Caco-2 (cell line): ENCODE data around the gene ZNHIT1. TPM values are rescaled to one million over a fixed set of nuclear protein-coding genes. Genes with fewer than 3 reads are reported as not detected.

Source experiments
- BruUV-seq: library from RNA; stranded (reverse); fragments of 400-500 nt; replicated peaks from 2 replicates; lab custom pipeline; 2021; lab: Mats Ljungman, UMichigan
- CTCF ChIA-PET: fragments of 300-600 bp; sonication (Branson Sonifier 250); formaldehyde crosslinking; loops from one replicate; lab custom pipeline; 2022; ENCODE audit warnings: antibody characterized with exemption; lab: Charles Lee
- POLR2A ChIA-PET: fragments of 300-600 bp; sonication (Branson Sonifier 250); formaldehyde crosslinking; loops from one replicate; lab custom pipeline; 2022; ENCODE audit warnings: antibody characterized with exemption; lab: Charles Lee
- DNase-seq, 2 experiments: peaks; one replicate each; pipeline versions ENCODE4 v3.0.0 to v3.0.0-alpha.2; 2020 to 2022
- H3K27me3 ChIP-seq: replicated peaks from 2 replicates; pipeline ENCODE4 v1.6.0; 2011; ENCODE audit warnings: low read length; ENCODE audit not compliant: control insufficient read depth, insufficient read depth
- H3K36me3 ChIP-seq: 2 replicates; pipeline ENCODE4 v1.5.1; 2011; ENCODE audit warnings: low read length; ENCODE audit not compliant: control insufficient read depth, insufficient read depth
- H3K4me1 ChIP-seq: fragments of 250-450 bp; sonication (Bioruptor Pico); 2 replicates; pipeline ENCODE4 v1.5.1; 2020; ENCODE audit warnings: mild to moderate bottlenecking
- H3K4me3 ChIP-seq: 2 replicates; pipeline ENCODE4 v1.5.1; 2011; ENCODE audit warnings: low read depth, mild to moderate bottlenecking, control low read depth, low read length
- H3K9me3 ChIP-seq: fragments of 250-450 bp; sonication (Bioruptor Pico); 2 replicates; pipeline ENCODE4 v1.5.1; 2020; ENCODE audit warnings: mild to moderate bottlenecking, moderate library complexity
- H3K27ac Mint-ChIP-seq: one replicate; pipeline ENCODE4 v1.8.0; 2022; ENCODE audit warnings: mixed read lengths; ENCODE audit not compliant: unreplicated experiment
- H3K27me3 Mint-ChIP-seq: one replicate; pipeline ENCODE4 v1.8.0; 2022; ENCODE audit warnings: mixed read lengths; ENCODE audit not compliant: insufficient read depth, unreplicated experiment
- H3K36me3 Mint-ChIP-seq: one replicate; pipeline ENCODE4 v1.8.0; 2022; ENCODE audit warnings: mild to moderate bottlenecking, mixed read lengths; ENCODE audit not compliant: insufficient read depth, unreplicated experiment
- H3K4me1 Mint-ChIP-seq: one replicate; pipeline ENCODE4 v1.8.0; 2022; ENCODE audit warnings: low read depth, mixed read lengths; ENCODE audit not compliant: unreplicated experiment
- H3K4me3 Mint-ChIP-seq: one replicate; pipeline ENCODE4 v1.8.0; 2022; ENCODE audit warnings: mild to moderate bottlenecking, moderate library complexity, mixed read lengths; ENCODE audit not compliant: unreplicated experiment
- H3K9me3 Mint-ChIP-seq: one replicate; pipeline ENCODE4 v1.8.0; 2022; ENCODE audit warnings: mixed read lengths; ENCODE audit not compliant: unreplicated experiment
- intact Hi-C: fragments of 100-400 bp; cut with micrococcal nuclease; formaldehyde crosslinking; loops from one replicate; pipeline ENCODE4 v1.10.0; 2022; ENCODE audit not compliant: unreplicated experiment
- total RNA-seq: library from RNA; stranded (reverse); gene quantifications from 2 replicates; pipeline ENCODE4 v1.2.3, GENCODE V29; 2022
- TF ChIP-seq, protein P1 (sequence below), 2 experiments: fragments of 200-600 bp in 1 of 2; IDR thresholded peaks; 1 replicate in 1 of 2; 2 replicates in 1 of 2; pipeline versions ENCODE4 v1.5.1 to v1.8.0; 2011 to 2022; ENCODE audit warnings: antibody characterized with exemption in 1 of 2, control low read depth in 1 of 2, inconsistent platforms in 1 of 2, low read depth in 1 of 2, low read length in 1 of 2, mild to moderate bottlenecking in 1 of 2, moderate library complexity in 1 of 2; ENCODE audit not compliant: insufficient read depth in 1 of 2, severe bottlenecking in 1 of 2, unreplicated experiment in 1 of 2

The ZNHIT1 gene
- total RNA-seq, 1 experiment from 2014 or later: 64.0 TPM

DNA sequence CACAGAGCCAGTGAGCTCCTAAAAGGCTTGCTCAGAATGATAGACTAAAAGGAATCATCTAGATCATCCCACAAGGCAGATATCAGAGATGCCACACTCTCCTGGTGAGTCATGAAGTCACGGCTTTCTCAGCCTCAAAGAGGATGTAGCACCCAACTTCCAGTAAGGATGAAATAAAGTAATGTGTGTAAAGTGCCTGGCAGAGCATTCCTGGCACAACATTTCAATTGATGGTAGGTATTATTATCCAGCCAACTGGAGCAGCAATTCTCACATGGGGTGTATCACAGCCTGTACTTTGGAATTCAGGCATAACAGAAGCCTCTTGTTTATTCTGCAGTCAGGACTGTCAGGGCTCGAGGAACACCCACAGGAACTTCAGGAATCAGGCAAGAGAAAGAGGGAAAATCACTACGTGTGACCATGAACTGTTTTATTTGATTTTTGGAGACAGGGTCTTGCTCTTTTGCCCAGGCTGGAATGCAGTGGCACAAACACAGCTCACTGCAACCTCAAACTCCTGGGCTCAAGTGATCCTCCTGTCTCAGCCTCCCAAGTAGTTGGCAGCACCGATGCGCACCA lies 32.6 kb upstream of the ZNHIT1 start:
- Mint-ChIP-seq H3K4me1 (peaks cover 10% of the 10 kb centered on the region), H3K27ac (no peak overlapping the region), H3K36me3 (peaks cover 9% of the 10 kb centered on the region), H3K9me3 (no peaks in the 10 kb centered on the region), H3K4me3 (no peak overlapping the region), H3K27me3 (peaks cover 5% of the 10 kb centered on the region)
- H3K9me3 ChIP-seq: no peaks in the 10 kb centered on the region
- no peaks in the 10 kb centered on the region for H3K27me3 ChIP-seq
- H3K4me1 ChIP-seq: peaks cover 10% of the 10 kb centered on the region
- intact Hi-C loops: no loop called here
- TF ChIP-seq, protein P1, sequence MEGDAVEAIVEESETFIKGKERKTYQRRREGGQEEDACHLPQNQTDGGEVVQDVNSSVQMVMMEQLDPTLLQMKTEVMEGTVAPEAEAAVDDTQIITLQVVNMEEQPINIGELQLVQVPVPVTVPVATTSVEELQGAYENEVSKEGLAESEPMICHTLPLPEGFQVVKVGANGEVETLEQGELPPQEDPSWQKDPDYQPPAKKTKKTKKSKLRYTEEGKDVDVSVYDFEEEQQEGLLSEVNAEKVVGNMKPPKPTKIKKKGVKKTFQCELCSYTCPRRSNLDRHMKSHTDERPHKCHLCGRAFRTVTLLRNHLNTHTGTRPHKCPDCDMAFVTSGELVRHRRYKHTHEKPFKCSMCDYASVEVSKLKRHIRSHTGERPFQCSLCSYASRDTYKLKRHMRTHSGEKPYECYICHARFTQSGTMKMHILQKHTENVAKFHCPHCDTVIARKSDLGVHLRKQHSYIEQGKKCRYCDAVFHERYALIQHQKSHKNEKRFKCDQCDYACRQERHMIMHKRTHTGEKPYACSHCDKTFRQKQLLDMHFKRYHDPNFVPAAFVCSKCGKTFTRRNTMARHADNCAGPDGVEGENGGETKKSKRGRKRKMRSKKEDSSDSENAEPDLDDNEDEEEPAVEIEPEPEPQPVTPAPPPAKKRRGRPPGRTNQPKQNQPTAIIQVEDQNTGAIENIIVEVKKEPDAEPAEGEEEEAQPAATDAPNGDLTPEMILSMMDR (IDR thresholded peaks at IDR 0.05; ENCODE audit: insufficient read depth in 1 of 2, low read depth in 1 of 2, low read length in 1 of 2, severe bottlenecking in 1 of 2, unreplicated experiment in 1 of 2): no peak
- ChIA-PET CTCF (interaction anchor here (0.6 to 1.0 kb wide), 2 partner anchors 41 to 43 kb away, joined by 3 to 5 read pairs; no protein-coding TSS in a partner anchor), POLR2A (no interaction called here)
- no TSS peak for BruUV-seq
- no peak for DNase-seq
- H3K36me3 ChIP-seq: no peaks in the 10 kb centered on the region
- H3K4me3 ChIP-seq: no peak overlapping the region

DNA sequence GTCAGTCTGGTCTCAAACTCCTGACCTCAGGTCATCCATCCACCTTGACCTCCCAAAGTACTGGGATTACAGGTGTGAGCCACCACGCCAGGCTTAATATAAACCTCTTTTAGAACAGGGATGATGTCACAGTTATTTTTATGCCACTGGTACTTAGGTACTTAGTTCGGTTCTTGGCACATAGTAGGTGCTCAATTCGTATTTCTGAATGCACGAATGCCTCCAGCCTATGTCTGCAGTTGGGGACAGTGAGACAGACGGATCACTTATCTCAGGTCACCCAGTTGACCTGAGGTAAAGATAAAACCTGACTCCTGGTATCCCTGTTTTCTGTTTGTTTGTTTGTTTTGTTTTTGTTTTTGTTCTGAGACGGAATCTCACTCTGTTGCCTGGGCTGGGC lies 31.8 kb upstream of the ZNHIT1 start:
- POLR2A ChIA-PET: interaction anchor here (0.6 kb wide), 1 partner anchor 26 kb away, joined by 3 read pairs; no protein-coding TSS in a partner anchor
- H3K27ac Mint-ChIP-seq: no peak overlapping the region
- H3K36me3 ChIP-seq: no peaks in the 10 kb centered on the region
- H3K4me3 ChIP-seq: no peak overlapping the region
- no TSS peak for BruUV-seq
- no peak for DNase-seq
- no peak overlapping the region for H3K4me3 Mint-ChIP-seq
- no peaks in the 10 kb centered on the region for H3K27me3 ChIP-seq
- peaks cover 9% of the 10 kb centered on the region for H3K36me3 Mint-ChIP-seq
- peaks cover 10% of the 10 kb centered on the region; the same call in 1 of the 2 replicates for H3K4me1 ChIP-seq
- H3K4me1 Mint-ChIP-seq: peaks cover 10% of the 10 kb centered on the region
- no peaks in the 10 kb centered on the region for H3K27me3 Mint-ChIP-seq
- CTCF ChIA-PET: interaction anchor here (0.6 to 0.7 kb wide), 3 partner anchors 19 to 1035 kb away, joined by 4 to 5 read pairs (median 4); no protein-coding TSS in a partner anchor
- no peaks in the 10 kb centered on the region for H3K9me3 Mint-ChIP-seq
- intact Hi-C loops: no loop called here
- TF ChIP-seq, protein P1 (IDR thresholded peaks at IDR 0.05; ENCODE audit: insufficient read depth in 1 of 2, low read depth in 1 of 2, low read length in 1 of 2, severe bottlenecking in 1 of 2, unreplicated experiment in 1 of 2): no peak
- no peaks in the 10 kb centered on the region for H3K9me3 ChIP-seq

DNA sequence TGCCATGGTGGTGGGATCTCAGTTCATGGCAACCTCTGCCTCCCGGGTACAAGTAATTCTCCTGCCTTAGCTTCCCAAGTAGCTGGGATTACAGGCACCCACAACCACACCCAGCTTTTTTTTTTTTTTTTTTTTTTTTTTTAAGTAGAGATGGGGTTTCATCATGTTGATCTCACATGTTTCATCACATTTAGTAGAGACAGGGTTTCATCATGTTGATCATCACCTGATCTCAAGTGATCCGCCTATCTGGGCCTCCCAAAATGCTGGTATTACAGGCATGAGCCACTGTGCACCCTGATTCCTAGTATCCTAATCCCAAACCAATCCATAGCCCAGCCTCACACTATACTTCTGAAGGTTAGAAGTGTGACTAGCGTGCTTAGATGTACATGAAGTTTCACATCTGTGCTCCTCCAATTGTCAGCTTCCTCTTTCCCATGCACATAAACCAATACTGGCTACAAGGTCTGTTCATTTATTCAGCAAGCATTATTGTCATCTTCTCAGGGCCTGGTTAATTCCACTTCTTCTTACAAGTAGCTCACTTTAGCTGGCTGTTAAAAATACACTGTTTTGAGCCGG lies 31.0 kb upstream of the ZNHIT1 start:
- H3K4me3 ChIP-seq: no peak overlapping the region
- no TSS peak for BruUV-seq
- peaks cover 9% of the 10 kb centered on the region; the same call in 1 of the 2 replicates for H3K4me1 ChIP-seq
- no peak overlapping the region for H3K4me3 Mint-ChIP-seq
- intact Hi-C loops: no loop called here
- ChIA-PET CTCF (interaction anchor here (0.6 to 0.7 kb wide), 3 partner anchors 19 to 1034 kb away, joined by 4 to 5 read pairs (median 4); no protein-coding TSS in a partner anchor), POLR2A (interaction anchor here (0.6 kb wide), 1 partner anchor 25 kb away, joined by 3 read pairs; no protein-coding TSS in a partner anchor)
- H3K4me1 Mint-ChIP-seq: peaks cover 10% of the 10 kb centered on the region
- no peaks in the 10 kb centered on the region for H3K27me3 Mint-ChIP-seq
- no peak overlapping the region for H3K27ac Mint-ChIP-seq
- no peak for DNase-seq
- TF ChIP-seq, protein P1 (IDR thresholded peaks at IDR 0.05; ENCODE audit: insufficient read depth in 1 of 2, low read depth in 1 of 2, low read length in 1 of 2, severe bottlenecking in 1 of 2, unreplicated experiment in 1 of 2): no peak
- peaks cover 9% of the 10 kb centered on the region for H3K36me3 Mint-ChIP-seq
- no peaks in the 10 kb centered on the region for H3K9me3 Mint-ChIP-seq
- H3K9me3 ChIP-seq: no peaks in the 10 kb centered on the region
- no peaks in the 10 kb centered on the region for H3K27me3 ChIP-seq
- H3K36me3 ChIP-seq: no peaks in the 10 kb centered on the region
